COLO668 (cell line): Measurements from ENCODE around the gene GMPPB.

Experiments
- DNase-seq: peaks from one replicate; lab custom pipeline; 2025; ENCODE audit not compliant: unreplicated experiment; lab: John Stamatoyannopoulos, UW

Gene GMPPB

GRCh38 chr3:49673121-49673714, 50.5 kb downstream of the GMPPB start:
- no peak for DNase-seq

GRCh38 chr3:49671291-49672288, 52.2 kb downstream of the GMPPB start:
- DNase-seq, result no peak

GRCh38 chr3:49670940-49671290, 52.8 kb downstream of the GMPPB start:
- no peak for DNase-seq
